Measurements from ENCODE around the gene MRPL55.

The MRPL55 gene

DNA sequence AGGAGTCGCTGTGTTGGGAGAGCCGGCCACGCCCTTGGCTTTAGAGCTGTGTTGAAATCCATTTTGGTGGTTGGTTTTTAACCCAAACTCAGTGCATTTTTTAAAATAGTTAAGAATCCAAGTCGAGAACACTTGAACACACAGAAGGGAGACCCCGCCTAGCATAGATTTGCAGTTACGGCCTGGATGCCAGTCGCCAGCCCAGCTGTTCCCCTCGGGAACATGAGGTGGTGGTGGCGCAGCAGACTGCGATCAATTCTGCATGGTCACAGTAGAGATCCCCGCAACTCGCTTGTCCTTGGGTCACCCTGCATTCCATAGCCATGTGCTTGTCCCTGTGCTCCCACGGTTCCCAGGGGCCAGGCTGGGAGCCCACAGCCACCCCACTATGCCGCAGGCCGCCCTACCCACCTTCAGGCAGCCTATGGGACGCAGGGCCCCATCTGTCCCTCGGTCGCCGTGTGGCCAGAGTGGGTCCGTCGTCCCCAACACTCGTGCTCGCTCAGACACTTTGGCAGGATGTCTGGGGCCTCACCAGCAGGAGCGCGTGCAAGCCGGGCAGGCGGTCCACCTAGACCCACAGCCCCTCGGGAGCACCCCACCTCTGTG is 10.7 kb downstream of the MRPL55 start:
- no peak for DNase-seq

DNA sequence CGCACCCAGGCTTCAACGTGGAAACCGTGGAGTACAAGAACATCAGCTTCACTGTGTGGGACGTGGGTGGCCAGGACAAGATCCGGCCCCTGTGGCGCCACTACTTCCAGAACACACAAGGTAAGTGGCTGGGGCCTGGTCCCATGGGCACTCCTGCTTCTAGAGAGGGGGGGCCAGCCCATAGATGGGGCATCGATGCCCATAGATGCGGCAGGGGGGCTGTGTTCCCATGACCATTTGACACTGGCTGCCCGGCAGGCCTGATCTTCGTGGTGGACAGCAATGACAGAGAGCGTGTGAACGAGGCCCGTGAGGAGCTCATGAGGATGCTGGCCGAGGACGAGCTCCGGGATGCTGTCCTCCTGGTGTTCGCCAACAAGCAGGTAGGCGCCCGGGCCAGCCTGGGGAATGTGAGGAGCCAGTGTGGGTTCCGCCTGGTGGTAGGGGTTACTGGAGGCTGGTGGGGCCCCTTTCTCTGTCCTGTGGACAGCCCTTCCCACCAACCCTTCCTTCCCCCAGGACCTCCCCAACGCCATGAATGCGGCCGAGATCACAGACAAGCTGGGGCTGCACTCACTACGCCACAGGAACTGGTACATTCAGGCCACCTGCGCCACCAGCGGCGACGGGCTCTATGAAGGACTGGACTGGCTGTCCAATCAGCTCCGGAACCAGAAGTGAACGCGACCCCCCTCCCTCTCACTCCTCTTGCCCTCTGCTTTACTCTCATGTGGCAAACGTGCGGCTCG is 11.6 kb downstream of the MRPL55 start:
- no peak for DNase-seq

DNA sequence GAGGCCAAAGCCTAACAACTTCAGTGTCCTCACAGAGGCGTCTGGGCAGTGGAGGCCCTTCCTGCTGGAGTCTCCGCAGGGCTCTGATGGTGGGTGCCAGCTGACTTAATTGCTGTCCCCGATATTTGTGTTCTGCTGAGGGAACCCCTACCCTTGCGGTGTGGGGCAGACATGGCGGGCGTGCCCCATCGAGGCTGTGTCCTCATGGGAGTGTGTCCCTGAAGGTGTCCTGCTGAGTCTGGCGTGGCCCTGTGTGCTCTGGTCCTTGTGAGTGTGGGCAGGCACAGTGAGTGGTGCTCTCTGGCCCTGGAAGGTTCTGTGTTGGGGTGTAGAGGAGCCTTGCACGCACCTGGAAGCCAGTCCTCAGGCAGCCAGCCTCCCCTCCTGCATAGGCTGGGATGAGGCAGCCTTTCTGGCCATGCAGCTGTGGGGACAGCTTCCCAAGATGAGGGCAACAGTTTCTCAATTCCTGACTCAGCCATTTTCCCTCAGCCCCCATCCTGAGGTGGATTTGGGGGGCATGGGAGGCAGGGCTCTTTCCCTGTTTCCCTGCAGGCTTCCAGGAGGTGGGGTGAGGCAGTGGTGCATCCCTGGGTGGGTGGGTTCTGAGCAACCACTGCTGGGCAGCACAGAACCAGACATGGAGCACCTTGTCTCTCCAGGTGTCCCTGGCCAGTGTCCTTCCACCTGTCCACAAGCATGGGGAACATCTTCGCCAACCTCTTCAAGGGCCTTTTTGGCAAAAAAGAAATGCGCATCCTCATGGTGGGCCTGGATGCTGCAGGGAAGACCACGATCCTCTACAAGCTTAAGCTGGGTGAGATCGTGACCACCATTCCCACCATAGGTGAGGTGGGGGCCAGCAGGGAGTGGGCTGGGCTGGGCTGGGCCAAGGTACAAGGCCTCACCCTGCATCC is 12.4 kb downstream of the MRPL55 start:
- DNase-seq = no peak

DNA sequence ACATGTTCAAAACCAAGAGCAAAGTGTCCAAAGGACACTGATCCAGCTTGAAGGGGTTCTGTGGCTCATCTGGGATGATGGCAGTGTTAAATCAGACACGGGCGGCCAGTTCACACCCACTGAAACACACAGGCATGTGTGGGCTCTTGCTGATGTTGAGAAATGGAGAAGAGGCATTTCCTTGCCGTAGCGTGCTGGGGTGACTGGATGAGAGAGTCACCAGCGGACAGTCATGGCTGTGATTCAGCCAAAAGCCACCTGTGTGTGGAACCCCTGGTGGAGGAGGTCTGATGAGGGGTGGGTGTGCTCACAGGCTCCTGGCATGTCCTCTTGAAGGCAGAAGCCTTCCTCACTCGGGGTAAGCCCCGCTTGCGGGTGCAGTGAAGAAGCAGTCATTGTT is 13.2 kb downstream of the MRPL55 start:
- no peak for DNase-seq

DNA sequence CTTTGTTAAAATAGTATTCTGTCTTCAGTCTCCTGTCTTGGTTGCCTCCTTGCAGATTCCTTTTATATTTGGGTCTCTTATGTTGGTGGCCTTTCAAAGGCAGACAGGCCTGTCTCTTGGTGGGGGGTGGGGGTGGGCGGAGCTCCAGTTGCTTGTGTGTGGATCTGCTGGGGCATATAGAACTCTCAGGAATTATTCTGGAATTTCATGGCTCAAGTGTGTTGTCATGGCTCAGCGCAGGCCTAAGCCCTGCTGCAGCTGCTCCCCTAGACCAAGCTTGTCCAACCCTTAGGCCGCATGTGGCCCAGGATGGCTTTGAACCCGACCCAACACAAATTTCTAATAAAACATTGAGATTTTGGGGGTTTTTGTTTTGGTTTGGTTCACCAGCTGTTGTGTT is 13.9 kb downstream of the MRPL55 start:
- DNase-seq = no peak

DNA sequence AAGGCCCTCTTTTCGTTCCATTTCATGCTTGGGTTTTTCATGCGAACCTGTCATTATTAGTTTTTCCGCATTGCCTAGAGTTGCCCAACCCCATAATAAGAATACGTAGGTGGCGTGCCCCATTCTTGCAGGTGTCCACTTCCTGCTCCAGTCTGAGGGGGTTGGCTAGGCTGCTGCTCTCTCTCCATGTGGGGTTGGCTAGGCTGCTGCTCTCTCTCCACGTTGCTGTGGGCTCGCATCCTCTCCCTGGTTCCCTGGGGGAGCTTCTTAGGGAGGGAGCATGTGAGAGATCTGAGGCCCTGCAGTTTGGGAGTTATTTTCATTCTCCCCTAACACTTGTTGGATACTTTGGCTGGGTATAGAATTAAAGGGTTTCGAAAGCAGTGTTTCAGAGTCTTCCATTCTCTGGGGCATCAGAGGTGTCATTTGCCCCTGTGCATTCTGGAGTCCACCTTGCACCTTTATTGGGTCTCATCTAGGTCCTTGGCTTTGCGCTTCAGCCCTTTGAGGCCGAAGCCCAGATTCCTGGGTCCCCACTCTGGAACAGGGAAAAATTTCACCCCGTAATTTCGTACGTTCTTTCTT is 14.6 kb downstream of the MRPL55 start:
- no peak for DNase-seq

DNA sequence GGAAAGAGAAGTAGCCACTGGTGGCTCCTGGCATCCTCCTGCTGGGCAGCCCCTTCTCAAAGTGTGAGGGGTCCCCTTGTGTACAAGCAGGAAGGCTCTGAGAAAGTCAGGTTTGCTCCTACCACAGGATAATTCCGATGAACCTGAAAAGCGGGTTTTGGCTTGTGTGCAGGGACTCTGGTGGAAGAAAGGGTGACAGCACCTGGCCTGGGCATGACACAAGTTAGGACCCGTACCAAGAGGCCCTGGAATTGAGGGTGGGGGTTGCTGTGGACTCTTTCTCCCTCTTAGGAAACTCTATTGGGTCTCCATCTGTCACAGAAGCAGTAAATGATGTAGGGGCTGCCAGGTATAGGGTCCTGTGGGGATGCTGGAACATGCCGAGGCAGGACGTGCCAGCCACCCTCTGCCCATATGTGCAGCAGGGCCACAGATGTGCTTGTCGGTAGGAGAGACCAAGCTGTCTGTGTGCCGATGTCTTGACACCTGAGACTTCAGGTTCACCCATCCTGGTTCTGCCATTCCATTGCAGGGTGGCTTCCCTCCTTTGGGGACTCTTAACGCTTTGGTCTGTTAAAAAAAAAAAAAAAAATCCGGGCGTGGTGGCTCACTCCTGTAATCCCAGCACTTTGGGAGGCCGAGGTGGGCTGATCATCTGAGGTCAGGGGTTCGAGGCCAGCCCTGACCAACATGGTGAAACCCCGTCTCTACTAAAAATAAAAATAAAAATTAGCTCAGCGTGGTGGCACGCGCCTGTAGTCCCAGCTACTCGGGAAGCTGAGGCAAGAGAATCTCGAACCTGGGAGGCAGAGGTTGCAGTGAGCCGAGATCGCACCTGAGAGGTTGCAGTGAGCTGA is 15.8 kb downstream of the MRPL55 start:
- DNase-seq = no peak

DNA sequence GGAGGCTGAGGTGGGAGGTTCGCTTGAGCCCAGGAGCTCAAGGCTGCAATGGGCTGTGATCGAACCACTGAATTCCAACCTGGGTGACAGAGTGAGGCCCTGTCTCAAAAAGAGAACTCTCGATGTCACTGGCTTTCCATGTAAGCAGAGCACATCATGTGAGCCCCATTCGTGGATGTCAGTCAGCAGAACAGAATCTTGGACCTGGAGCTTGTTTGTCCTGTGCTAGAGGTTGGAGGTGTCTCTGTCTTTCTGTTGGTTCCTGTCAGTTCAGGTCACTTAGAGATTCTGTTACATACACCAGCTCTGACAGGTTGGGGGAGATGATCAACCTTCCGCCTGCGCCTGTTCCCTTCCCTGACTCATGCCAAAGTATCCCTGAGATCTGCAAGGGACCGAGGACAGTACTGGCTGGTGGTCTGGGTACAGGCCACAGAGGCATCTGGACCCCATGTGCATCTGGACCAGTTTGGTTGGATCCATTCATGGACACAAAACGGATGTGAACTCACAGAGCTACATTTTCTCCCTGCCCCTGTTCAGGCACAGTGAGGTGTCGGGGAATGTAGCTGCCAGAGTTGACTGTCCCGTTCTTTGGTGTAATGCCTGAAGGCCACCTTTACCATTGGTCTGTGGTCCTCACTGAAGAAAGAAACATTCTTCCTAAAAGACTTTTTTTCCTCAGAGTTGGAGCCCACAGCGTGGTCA is 16.6 kb downstream of the MRPL55 start:
- DNase-seq = no peak

DNA sequence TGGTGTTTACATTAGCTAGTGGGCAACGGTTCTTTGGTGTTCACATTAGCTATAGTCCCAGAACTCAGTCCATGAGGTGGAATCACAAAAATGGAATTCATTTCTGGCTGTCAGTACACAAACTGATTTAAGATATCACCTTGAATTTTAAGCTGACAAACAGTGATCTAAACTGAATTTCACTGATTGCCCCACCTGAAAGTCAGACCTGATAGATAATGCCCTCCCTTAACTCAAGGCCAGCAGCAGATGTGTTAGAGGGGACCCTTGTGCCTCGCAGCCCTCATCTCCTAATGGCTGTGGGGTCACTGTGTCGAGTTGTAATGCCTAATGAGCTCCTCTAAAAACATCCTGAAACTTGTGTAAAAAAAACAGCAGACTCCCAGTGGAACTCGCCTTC is 18.0 kb downstream of the MRPL55 start:
- no peak for DNase-seq

DNA sequence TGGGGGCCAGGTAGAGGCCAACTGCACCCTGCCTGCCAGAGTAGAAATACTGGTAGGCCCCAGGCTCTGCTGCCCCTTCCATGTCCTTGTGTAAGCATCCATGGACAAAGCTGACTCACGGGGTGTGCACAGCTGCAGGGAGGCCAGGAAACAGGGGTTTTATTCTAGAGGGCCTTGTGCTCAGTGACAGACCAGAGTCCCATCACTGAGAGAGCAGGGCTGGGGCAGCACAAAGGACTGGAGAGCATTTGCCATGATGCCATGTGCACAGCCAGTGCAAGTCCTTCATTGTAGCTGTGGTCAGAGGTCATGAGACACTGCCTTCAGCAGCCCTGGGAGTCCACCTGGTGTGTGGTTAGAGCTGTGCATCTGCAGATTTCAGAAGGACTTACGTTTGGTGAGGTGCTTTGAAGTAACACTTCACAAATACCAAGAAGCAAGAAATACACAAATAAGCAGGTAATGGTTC is 18.5 kb downstream of the MRPL55 start:
- no peak for DNase-seq

DNA sequence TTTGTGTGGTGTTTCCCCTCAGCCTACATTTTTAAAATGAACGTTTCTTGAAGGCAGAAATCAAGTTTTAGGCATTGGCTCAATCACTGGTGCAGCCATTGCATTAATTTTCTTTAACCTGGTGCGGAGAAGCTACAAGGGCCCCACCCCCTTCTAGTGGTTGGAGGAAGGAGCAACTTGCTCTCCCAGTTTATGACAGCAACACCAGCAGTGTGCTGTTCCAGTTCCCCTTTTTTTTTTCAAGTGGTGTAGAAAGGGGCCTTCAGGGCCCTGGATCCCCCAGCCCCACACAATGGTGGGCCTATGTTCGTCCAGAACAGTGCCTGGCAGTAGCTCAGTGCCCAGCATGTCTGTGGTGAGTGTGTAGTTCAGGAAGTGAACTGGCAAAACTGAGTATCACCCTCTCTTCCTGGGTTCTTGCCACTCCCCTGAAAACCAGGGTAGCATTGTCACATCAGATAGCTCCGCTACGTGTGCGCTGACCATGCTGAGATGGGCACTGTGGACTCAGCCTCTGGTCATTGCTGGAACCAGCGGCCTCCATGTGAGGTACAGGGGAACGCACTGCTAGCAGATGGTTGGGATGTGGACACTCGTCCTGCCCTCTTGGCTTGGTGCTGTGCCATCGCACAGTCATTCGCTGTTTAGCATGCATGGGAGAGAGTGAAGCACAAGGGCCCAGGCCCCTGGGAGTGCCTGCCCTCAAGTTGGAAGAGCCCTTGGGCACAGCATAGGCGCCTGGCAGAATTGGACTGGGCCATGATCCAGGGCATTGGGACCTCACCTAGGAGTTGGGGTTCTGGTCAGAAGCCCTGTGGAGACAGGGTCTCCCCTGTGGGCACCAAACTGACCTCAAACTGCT is 19.3 kb downstream of the MRPL55 start:
- DNase-seq = no peak

DNA sequence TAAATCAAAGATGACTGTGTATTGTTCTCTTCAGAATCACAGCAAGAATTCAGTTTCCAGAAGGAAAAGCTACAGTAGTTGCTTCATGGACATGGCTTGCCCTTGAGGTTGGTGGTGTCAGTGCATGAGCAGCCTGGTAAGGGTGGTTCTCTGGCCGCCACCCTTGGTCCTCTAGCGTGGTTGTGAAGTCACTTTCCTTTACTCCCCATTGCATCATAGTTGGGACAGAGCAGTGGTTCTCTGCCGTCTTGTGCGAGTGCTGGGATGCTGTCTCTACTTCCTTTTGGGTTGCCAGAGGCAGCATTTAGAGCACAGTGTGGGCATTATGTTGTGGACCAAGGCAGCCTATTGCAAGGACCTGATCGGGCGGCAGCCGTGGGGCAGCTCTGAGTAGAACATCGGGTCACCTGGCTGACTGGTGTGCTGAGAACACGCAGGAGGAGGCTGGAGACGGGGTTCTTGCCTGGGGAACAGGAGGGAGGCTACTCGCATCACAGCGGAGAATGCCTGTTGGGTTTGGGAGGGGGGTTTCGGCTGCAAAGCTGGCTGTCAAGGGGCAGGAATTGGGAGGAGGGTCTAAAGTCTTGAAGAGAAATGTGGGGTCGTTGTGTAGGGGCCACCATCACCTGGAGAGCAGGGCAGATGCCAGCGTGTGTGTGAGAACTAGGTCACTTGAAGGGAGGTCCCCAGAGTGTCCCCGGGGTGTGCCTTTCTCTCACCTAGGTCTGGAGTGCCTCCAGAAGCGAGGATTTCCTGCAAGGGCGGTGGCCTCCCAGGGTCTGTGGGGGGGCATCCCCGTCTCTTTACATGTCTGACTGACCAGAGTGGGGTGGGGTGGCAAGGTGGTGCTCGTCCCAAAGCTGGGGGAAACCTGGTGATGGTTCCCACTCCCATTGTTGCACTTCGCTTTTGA is 20.3 kb downstream of the MRPL55 start:
- no peak for DNase-seq

DNA sequence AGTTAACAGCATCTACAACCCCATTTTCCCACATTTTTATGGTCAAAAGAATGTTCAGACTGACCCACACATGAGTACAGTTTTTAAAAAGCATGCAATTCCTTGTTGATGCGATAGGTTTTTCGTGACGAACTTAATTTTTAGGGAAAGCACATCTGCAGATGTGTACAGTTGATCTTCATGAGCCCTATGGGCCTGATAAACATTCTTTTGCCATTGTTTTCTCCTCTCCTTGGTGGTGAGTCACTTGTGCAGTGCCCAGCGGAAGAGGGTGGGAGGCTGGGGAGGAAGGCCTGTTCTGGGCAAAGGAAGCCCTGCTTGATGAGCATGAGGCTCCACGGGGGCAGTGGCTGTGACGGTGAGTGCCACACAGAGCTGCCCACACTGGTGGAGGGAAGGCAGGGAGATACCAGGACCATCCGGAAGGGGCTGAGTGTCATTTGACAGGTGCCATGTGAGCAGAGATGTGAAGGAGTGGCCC is 21.3 kb downstream of the MRPL55 start:
- DNase-seq = no peak

DNA sequence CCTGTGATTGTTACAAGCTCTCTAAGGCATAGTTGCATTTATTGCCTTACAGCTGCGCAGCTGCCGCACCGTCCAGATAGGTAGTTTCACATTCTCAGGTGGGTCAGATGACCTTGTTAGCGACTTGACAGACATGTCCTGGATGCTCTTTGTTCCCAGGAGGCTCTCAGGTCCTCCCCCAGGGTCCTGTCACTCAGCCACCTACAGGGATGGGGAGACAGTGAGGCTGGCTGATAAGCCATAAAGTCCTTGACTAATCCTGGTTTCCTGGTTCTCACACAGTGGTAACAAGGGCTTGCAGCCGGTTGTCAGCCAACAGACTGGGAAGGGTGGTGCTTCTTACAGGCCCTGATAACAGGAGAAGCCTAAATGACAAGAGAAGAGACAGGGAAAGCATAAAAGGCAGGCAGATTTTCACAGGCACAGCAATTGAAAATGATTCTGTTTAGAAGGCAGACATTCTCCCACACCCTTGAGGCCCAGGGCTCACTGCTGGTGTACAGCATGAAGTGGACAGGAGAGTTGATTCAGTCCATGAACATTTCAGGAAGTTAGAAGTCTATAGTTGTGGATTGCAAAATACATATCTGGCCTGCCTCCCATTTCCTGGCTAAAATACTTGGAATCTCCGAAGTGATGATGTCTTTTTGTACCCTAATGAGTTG is 23.7 kb downstream of the MRPL55 start:
- DNase-seq = no peak

DNA sequence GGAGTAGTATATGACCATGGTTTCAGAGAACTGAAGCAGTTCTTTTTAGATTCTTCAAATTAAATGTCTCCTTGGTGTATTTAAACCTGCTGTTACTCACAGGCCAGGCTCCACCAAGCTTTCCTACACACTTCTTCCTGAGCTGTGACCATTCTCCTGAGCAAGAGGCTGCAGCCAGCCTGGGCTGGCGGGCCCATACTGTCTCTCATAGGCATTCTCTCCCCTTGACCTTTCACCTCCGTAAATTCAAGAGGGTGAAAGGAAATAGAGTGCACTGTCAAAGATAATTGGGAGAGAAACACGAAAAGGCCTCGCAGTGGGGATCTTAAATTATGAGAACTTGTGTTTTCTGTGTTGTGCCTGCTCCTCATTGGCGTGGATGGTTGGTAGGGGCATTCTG is 24.3 kb downstream of the MRPL55 start:
- DNase-seq = no peak

DNA sequence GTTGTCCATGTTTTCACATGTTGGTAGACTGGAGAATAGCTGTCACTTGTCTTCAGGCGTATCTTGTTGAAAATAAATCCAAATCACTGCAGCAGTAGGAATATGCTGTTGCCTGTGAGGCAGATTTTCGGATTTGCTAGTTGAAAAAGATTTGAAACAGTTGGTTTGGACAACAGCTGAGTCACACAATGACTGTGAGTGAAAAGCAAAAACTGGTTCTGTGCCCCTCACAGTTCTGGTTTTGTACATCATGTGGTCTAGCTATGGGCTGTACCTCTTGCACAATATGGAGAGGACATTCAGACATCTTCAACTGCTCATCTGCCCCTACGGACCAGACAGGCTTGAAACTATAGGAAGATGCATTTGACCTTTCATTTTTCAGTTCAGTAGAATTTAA is 24.8 kb downstream of the MRPL55 start:
- no peak for DNase-seq

DNA sequence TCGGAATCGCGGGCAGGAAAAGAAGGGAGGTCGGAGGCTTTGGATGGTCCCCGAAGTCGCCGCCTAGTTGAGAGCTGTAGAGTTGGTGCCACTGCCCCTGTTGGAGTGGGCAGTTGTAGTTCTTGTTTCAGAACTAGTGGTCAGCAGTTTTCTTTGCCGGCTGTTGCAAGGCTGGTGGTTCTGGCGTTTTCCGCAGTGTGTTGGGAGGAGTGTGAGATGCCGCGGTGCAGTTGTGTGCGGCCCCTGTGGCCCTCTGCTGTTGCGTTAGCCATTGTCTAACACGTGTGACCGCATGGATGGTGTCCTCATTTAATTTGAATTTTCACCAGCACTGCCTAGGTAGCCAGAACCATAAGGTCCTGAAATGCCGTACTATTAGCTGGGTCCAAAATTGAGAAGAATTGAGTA is 25.2 kb downstream of the MRPL55 start:
- DNase-seq = no peak
